Loucy (cell line): ENCODE results near the gene LPIN1.
A peak's percentile ranks its signal among the peaks of the same experiment; 100 is the strongest.

Experiments
- H2AFZ ChIP-seq: fragments of 200-600 bp; sonication (generic); 2 replicates; pipeline ENCODE4 v1.6.0; 2016; ENCODE audit warnings: antibody characterized with exemption, mild to moderate bottlenecking, low read length, moderate library complexity
- H3F3A ChIP-seq: fragments of 200-600 bp; 2 replicates; pipeline ENCODE4 v1.6.0; 2016; ENCODE audit warnings: antibody characterized with exemption, low read depth, mild to moderate bottlenecking
- H3K27me3 ChIP-seq: fragments of 200-600 bp; sonication (generic); 2 replicates; pipeline ENCODE4 v1.6.1; 2014; ENCODE audit warnings: low read length, mild to moderate bottlenecking; ENCODE audit not compliant: insufficient read depth, poor library complexity, severe bottlenecking
- H3K36me3 ChIP-seq: fragments of 200-600 bp; sonication (generic); 2 replicates; pipeline ENCODE4 v1.6.1; 2016; ENCODE audit warnings: low read length; ENCODE audit not compliant: insufficient read depth
- H3K4me1 ChIP-seq: fragments of 200-600 bp; sonication (generic); 2 replicates; pipeline ENCODE4 v1.5.1; 2014; ENCODE audit warnings: low read length, mild to moderate bottlenecking; ENCODE audit not compliant: insufficient read depth, poor library complexity, severe bottlenecking
- H3K4me2 ChIP-seq: fragments of 200-600 bp; sonication (generic); 2 replicates; pipeline ENCODE4 v1.6.0; 2014; ENCODE audit warnings: antibody characterized with exemption, low read length, low read depth, mild to moderate bottlenecking; ENCODE audit not compliant: poor library complexity, severe bottlenecking
- H3K4me3 ChIP-seq: fragments of 200-600 bp; sonication (generic); 2 replicates; pipeline ENCODE4 v1.5.1; 2014; ENCODE audit warnings: low read length, mild to moderate bottlenecking, mixed read lengths; ENCODE audit not compliant: poor library complexity, severe bottlenecking
- H3K79me2 ChIP-seq: fragments of 200-600 bp; sonication (generic); 2 replicates; pipeline ENCODE4 v1.6.1; 2014; ENCODE audit warnings: low read length; ENCODE audit not compliant: insufficient read depth
- H3K9ac ChIP-seq: fragments of 200-600 bp; sonication (generic); 2 replicates; pipeline ENCODE4 v1.6.0; 2014; ENCODE audit warnings: mild to moderate bottlenecking, low read depth, low read length, moderate library complexity; ENCODE audit not compliant: poor library complexity, severe bottlenecking
- H3K9me2 ChIP-seq: fragments of 200-600 bp; sonication (generic); replicated peaks from 2 replicates; pipeline ENCODE4 v1.6.1; 2016; ENCODE audit warnings: low read depth, low read length, mixed read lengths
- H3K9me3 ChIP-seq: fragments of 200-600 bp; sonication (generic); 2 replicates; pipeline ENCODE4 v1.6.1; 2014; ENCODE audit warnings: mild to moderate bottlenecking, antibody characterized with exemption, low read length, low read depth; ENCODE audit not compliant: insufficient read depth
- H4K20me1 ChIP-seq: fragments of 200-600 bp; sonication (generic); 2 replicates; pipeline ENCODE4 v1.6.0; 2014; ENCODE audit warnings: antibody characterized with exemption, low read length, mild to moderate bottlenecking; ENCODE audit not compliant: insufficient read depth, poor library complexity, severe bottlenecking
- EZH2phosphoT487 ChIP-seq: fragments of 200-600 bp; IDR thresholded peaks from 2 replicates; pipeline ENCODE4 v1.6.1; 2018; ENCODE audit warnings: antibody characterized with exemption, mild to moderate bottlenecking, moderate library complexity, borderline replicate concordance
- TF ChIP-seq, protein P1 (sequence below): fragments of 200-600 bp; sonication (generic); conservative IDR thresholded peaks from 2 replicates; pipeline ENCODE4 v1.5.1; 2014; ENCODE audit warnings: mild to moderate bottlenecking, antibody characterized with exemption, low read length

Gene LPIN1

DNA sequence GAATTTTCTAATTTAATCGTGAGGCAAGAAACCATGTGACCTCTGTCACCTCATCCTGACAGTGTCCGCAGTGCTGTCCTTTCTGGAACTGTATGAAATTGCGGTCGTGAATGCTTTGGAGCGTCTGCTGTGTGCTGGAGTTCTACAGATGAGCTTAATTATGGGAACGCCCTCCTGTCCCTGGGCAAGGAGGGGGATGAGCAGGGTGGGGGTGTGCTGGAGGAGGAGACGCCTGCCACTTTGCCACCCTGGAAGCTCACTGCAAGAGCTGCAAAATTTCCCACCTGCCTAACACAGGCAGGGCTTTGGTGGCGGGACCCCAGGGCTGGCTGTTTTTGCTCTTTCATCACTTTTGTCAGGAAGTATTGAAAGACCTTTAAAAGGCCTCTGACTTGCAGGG is 6.5 kb downstream of the LPIN1 start:
- peaks cover 88% of the 10 kb centered on the region for H3K79me2 ChIP-seq

DNA sequence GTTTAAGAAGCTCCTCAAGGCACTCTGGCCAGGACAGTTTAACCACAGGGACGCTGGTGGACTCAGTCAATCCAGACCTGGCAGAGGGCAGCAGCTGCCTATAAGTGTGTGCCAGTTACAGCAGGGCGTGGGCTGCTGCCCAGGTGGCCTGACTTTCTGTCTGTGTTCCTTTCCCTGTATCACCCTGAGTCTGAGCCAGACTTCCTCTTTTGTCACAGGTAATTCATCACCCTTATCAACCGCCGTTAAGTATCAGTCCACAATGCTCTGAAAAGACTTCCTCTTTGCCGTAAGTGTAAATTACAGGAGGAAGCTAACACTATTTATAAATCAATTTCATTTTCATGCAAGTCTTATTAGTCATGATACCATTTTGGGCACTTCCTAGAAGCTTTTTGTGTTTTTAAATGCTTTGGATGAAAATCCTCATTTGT is 7.0 kb downstream of the LPIN1 start:
- peak overlapping the region; percentile 50 for H3K9ac ChIP-seq

More for the DNA sequence above, 6.5 kb downstream of the LPIN1 start:
- peak overlapping the region; percentile 91 for H3K4me2 ChIP-seq
- H4K20me1 ChIP-seq = peaks cover 26% of the 10 kb centered on the region
- peaks cover 67% of the 10 kb centered on the region for H3K4me1 ChIP-seq
- no peaks in the 10 kb centered on the region for H3K9me3 ChIP-seq
- H3K36me3 ChIP-seq = no peaks in the 10 kb centered on the region
- TF ChIP-seq, protein P1, sequence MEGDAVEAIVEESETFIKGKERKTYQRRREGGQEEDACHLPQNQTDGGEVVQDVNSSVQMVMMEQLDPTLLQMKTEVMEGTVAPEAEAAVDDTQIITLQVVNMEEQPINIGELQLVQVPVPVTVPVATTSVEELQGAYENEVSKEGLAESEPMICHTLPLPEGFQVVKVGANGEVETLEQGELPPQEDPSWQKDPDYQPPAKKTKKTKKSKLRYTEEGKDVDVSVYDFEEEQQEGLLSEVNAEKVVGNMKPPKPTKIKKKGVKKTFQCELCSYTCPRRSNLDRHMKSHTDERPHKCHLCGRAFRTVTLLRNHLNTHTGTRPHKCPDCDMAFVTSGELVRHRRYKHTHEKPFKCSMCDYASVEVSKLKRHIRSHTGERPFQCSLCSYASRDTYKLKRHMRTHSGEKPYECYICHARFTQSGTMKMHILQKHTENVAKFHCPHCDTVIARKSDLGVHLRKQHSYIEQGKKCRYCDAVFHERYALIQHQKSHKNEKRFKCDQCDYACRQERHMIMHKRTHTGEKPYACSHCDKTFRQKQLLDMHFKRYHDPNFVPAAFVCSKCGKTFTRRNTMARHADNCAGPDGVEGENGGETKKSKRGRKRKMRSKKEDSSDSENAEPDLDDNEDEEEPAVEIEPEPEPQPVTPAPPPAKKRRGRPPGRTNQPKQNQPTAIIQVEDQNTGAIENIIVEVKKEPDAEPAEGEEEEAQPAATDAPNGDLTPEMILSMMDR = no peak
- no peak for TF ChIP-seq EZH2phosphoT487
- H3K9me2 ChIP-seq = no peaks in the 10 kb centered on the region
- peak overlapping the region; percentile 50 for H3K9ac ChIP-seq
- H3K4me3 ChIP-seq = peak overlapping the region; percentile 68
- H3F3A ChIP-seq = no peaks in the 10 kb centered on the region
- H2AFZ ChIP-seq = no peak overlapping the region
- no peaks in the 10 kb centered on the region for H3K27me3 ChIP-seq

DNA sequence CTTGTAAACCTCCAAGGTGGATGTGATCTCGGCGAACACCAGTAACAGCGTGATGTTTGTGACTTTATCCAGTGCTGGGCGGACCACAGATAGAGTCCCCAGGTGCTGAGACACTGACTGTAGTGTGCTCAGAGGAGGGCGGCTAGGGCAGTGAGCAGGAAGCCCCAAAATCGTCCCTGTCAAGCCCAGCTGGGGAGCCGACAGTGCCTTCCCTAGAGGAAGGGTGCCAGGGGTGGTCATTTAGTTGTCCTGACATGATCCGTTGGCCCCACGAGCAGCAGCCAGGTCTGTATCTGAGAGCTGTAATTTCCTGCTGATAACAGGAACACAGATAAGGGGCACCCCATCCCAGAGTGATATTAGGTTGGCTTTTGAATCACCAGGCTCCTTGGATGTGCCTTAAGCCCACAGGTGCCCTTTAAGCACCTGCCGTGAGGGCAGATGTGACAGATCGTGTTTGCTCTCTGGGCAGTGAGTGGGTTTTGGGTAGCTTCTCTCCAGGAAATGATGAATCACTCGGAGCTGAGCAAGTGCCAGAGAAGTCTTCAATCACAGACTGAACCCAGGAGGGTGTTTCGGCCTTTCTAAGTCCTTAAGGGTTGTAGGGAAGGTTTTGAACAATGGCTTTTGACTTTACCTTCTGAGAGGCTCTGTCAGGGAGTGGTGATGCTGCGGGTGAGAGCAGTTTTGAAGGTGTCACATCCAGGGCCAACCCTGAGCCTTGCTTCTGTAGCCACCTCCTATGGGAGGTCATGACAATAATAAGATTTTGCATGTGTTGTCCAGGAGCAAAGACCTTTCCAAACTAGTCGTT is 7.7 kb downstream of the LPIN1 start:
- Histone ChIP-seq H3K36me3 (no peaks in the 10 kb centered on the region), H3K9me2 (no peaks in the 10 kb centered on the region), H3K4me3 (peak overlapping the region; percentile 68), H3K9me3 (no peaks in the 10 kb centered on the region), H2AFZ (no peak overlapping the region), H3K27me3 (no peaks in the 10 kb centered on the region), H3K9ac (peak overlapping the region; percentile 50), H4K20me1 (peaks cover 16% of the 10 kb centered on the region), H3F3A (no peaks in the 10 kb centered on the region), H3K4me2 (peak overlapping the region; percentile 91), H3K4me1 (peaks cover 58% of the 10 kb centered on the region), H3K79me2 (peaks cover 83% of the 10 kb centered on the region)
- TF ChIP-seq, protein P1 = no peak
- TF ChIP-seq EZH2phosphoT487 = no peak

More for the DNA sequence above, 7.0 kb downstream of the LPIN1 start:
- Histone ChIP-seq H3K79me2 (peaks cover 88% of the 10 kb centered on the region), H4K20me1 (peaks cover 23% of the 10 kb centered on the region), H3K4me3 (peak overlapping the region; percentile 68), H3K27me3 (no peaks in the 10 kb centered on the region), H2AFZ (no peak overlapping the region), H3K4me1 (peaks cover 62% of the 10 kb centered on the region), H3K9me3 (no peaks in the 10 kb centered on the region), H3K4me2 (peak overlapping the region; percentile 91), H3F3A (no peaks in the 10 kb centered on the region), H3K36me3 (no peaks in the 10 kb centered on the region), H3K9me2 (no peaks in the 10 kb centered on the region)
- TF ChIP-seq, protein P1 = no peak
- no peak for TF ChIP-seq EZH2phosphoT487
